DOHH2 (cell line): Measurements from ENCODE around the gene ZNF503.

Source experiments
- CTCF ChIP-seq: fragments of 200-600 bp; sonication (generic); IDR thresholded peaks from one replicate; pipeline ENCODE4 v1.5.1; 2014; ENCODE audit warnings: antibody characterized with exemption, mild to moderate bottlenecking, low read depth, low read length; ENCODE audit not compliant: poor library complexity, severe bottlenecking
- EZH2phosphoT487 ChIP-seq: fragments of 200-600 bp; sonication (generic); IDR thresholded peaks from 2 replicates; pipeline ENCODE4 v1.6.1; 2017; ENCODE audit warnings: borderline replicate concordance, mild to moderate bottlenecking, antibody characterized with exemption, low read length, moderate library complexity, mixed read lengths

- TF ChIP-seq CTCF, result no peak
- TF ChIP-seq EZH2phosphoT487, result no peak
These were observed 1.3 kb downstream of the ZNF503 start for GRCh38 chr10:75400163-75400770.
